Vagina (tissue), 2 donors: Measurements from ENCODE around the gene BEAN1.

Experiments
- CTCF ChIP-seq, 3 experiments: fragments of 450-650 bp in 2 of 3; fragments of 200-600 bp in 1 of 3; sonication (generic) in 1 of 3; IDR thresholded peaks; one replicate each; pipeline ENCODE4 v1.5.1; 2017 to 2019; ENCODE audit warnings: antibody characterized with exemption in 3 of 3, mild to moderate bottlenecking in 2 of 3, moderate library complexity in 2 of 3
- POLR2A ChIP-seq, 2 donors: fragments of 450-650 bp; IDR thresholded peaks; one replicate each; pipeline ENCODE4 v1.6.1; 2017; ENCODE audit warnings: antibody characterized with exemption in 2 of 2, mild to moderate bottlenecking in 2 of 2, moderate library complexity in 2 of 2

- TF ChIP-seq POLR2A (IDR thresholded peaks at IDR 0.05) (no peak), CTCF (IDR thresholded peaks at IDR 0.05) (no peak)
Measured at GRCh38 chr16:66462912-66463311, 35.8 kb downstream of the BEAN1 start.
